Measurements from ENCODE around the gene UBL4B. TPM values are rescaled to one million over a fixed set of nuclear protein-coding genes. Genes with fewer than 3 reads are reported as not detected.

The UBL4B gene
- total and polyA plus RNA-seq, 12 donors = not detected

- intact Hi-C loops (cut with DNase I) = loop anchor here in 1 of 10 donors (5.0 kb wide), 1 partner anchor 62 kb away; no protein-coding TSS in a partner anchor
- 75 to 78% methylated on average over 7 of the region's 7 CpGs for WGBS, 2 donors
Observed at GRCh38 chr1:110118636-110119396, 6.6 kb downstream of the UBL4B start.

GRCh38 chr1:110119843-110120242 is 7.6 kb downstream of the UBL4B start:
- no peak for DNase-seq
- Histone ChIP-seq H3K27ac (no peak overlapping the region), H3K4me3 (no peak overlapping the region), H3K27me3 (peaks cover 0 to 17% (median 9%) of the 10 kb centered on the region in 7 donors), H3K4me1 (no peaks in the 10 kb centered on the region), H3K36me3 (no peaks in the 10 kb centered on the region), H3K9me3 (peaks cover 0 to 13% (median 0%) of the 10 kb centered on the region in 11 donors)
- TF ChIP-seq CTCF (IDR thresholded peaks at IDR 0.05) = no peak
- intact Hi-C loops (cut with DNase I) = loop anchor here in 1 of 10 donors (5.0 kb wide), 1 partner anchor 63 kb away; no protein-coding TSS in a partner anchor
- no peak for ATAC-seq
- 83 to 90% methylated on average over 2 to 3 of the region's 3 CpGs for WGBS, 2 donors

More at GRCh38 chr1:110118636-110119396, 6.6 kb downstream of the UBL4B start:
- DNase-seq (no peak), ATAC-seq (no peak)
- Histone ChIP-seq H3K27me3 (peaks cover 0 to 21% (median 9%) of the 10 kb centered on the region in 7 donors), H3K4me3 (no peak overlapping the region), H3K27ac (no peak overlapping the region), H3K36me3 (no peaks in the 10 kb centered on the region), H3K9me3 (peaks cover 0 to 5% (median 0%) of the 10 kb centered on the region in 11 donors), H3K4me1 (no peaks in the 10 kb centered on the region)
- no peak for TF ChIP-seq CTCF (IDR thresholded peaks at IDR 0.05)

- Histone ChIP-seq H3K4me3 (no peak overlapping the region), H3K36me3 (no peaks in the 10 kb centered on the region), H3K27ac (no peak overlapping the region), H3K4me1 (no peaks in the 10 kb centered on the region), H3K27me3 (peaks cover 0 to 8% (median 3%) of the 10 kb centered on the region in 7 donors), H3K9me3 (peaks cover 0 to 18% (median 0%) of the 10 kb centered on the region in 11 donors)
- no peak for TF ChIP-seq CTCF (IDR thresholded peaks at IDR 0.05)
- DNase-seq = no peak
- intact Hi-C loops (cut with DNase I) = no loop called here
- ATAC-seq = no peak
- WGBS, 2 donors = 67 to 74% methylated on average over 12 of the region's 12 CpGs
Observed at GRCh38 chr1:110120960-110121561, 8.8 kb downstream of the UBL4B start.

- Histone ChIP-seq H3K4me1 (no peaks in the 10 kb centered on the region), H3K36me3 (no peaks in the 10 kb centered on the region), H3K27me3 (peaks cover 0 to 11% (median 3%) of the 10 kb centered on the region in 7 donors), H3K9me3 (peaks cover 0 to 24% (median 0%) of the 10 kb centered on the region in 11 donors), H3K27ac (no peak overlapping the region), H3K4me3 (no peak overlapping the region)
- 44% methylated on average over 3 of the region's 3 CpGs for WGBS, 2 donors
- DNase-seq = no peak
- no peak for ATAC-seq
- intact Hi-C loops (cut with DNase I) = no loop called here
- no peak for TF ChIP-seq CTCF (IDR thresholded peaks at IDR 0.05)
Observed at GRCh38 chr1:110123224-110123623, 11.0 kb downstream of the UBL4B start.

All from heart right ventricle (tissue), 16 donors.